Measurements from ENCODE around the gene SSBP3.

SSBP3 gene

DNA sequence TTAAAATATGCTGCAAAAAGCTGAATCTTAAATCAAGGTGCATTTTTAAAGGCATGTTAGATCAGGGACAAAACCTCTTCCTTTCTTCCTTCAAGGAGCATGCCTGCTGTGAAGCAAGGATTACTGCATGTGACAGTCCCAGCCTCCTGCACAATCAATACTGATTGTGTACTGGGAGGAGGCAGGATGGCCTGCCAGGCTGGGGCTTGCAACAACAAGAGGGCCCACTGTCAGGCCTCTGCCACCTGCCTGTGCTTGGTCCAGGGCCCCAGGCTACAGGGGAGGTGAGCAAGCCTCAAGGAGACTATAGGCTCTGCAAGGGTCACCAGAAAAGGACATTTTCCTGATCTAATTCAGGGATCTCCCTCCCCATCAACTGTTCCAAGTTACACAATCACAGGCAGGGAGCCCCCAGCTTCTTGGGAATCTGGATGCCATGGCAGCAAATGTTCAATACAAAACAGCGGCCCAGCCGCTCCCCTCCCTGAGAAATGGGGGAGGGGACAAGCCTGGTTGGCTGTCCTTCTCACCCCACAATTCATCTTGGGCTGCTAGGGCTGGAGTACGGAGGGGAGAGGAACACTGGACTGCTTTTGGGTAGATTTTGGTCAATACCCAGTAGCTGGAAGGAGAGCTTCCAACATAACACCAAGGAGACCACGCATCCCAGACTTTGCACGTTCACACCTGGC lies 76.7 kb downstream of the SSBP3 start:
- no peak for DNase-seq (ENCODE audit: low read depth in 3 of 3)

DNA sequence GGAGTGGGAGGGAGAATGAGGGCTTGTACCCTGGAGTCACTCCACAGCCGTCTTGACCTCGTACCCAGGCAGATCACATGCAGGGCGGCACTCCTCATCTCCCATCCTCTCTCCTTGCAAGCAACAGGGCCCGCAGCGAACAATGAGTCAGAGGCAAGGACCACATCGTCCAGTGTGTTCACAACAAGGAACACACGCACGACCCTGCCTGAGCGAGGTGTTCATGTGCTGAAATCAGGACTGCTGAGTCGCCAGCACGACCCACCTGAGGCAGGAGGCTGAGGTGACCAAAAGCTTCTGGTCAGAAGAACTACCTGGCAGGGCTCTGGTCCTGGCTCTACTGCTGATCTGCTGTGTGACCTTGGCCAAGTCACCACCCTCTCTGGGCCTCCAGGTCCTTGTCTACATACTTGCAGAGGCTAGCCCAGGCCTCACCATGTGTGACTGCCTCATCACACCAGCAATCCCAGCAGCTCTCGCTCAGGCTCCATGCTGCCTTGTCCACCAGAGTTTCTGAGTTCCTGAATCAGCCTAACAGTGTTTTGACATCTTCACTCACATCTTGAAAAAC lies 78.0 kb downstream of the SSBP3 start:
- no peak for DNase-seq (ENCODE audit: low read depth in 3 of 3)

- DNase-seq (ENCODE audit: low read depth in 3 of 3), result no peak
Observed at GRCh38 chr1:54327386-54328065, 78.7 kb downstream of the SSBP3 start.

GRCh38 chr1:54326543-54327385 lies 79.4 kb downstream of the SSBP3 start:
- no peak for DNase-seq (ENCODE audit: low read depth in 3 of 3)

DNA sequence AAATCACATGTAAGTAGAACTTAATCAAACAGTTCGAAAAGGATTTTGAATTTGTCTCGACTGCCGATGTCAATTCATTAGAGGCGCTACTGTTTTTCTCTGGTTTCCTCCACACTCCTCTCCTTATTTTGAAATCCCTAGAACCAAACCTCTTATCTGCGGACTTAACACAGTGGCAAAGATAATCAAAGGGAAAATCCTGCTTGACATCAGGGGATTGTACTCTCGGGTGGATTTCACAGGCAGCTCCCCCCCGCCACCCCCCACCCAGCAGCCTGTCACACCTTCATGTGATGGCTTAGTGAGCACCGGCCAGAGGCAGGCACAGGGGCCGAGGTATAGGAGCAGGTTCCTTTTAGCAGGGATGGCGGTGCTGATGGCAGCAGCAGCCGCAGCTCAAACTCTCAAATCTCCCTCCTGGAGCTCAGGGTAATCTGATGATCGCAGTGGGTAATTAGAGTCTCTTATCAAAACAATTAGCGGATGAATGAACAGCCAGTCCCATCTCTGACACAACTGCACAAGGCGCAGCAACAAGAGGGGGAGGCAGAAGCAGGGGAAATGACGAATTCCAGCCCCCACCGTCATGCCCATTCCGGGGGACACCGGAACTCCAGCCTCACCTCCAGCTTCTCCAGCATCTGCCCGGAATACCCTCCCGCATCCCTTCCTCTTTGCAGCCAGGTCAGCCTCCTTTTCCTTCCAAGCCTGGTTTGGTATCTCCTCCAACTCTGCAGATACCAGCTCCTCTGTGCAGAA lies 80.3 kb downstream of the SSBP3 start:
- no peak for DNase-seq (ENCODE audit: low read depth in 3 of 3)

DNA sequence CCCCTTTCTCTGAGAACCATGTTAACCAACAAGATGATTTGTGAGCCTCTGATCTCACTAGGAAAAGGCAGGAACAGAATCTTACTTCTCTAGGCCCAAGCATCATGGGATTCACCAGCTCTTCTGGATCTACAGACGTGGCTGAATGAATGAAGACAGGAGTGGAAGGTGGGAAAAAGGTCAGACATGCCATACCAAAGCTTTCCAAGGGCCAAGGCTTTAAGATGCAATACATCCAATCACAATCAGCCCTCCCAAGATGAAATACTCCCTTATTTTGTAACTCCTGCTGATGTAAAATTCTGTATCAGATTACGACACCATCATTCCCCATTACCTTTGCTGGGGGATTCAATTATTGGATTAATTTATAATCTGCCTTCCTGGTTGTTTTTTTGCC lies 80.9 kb downstream of the SSBP3 start:
- no peak for DNase-seq (ENCODE audit: low read depth in 3 of 3)

GRCh38 chr1:54324251-54325140 lies 81.7 kb downstream of the SSBP3 start:
- DNase-seq (ENCODE audit: low read depth in 3 of 3), result no peak

DNA sequence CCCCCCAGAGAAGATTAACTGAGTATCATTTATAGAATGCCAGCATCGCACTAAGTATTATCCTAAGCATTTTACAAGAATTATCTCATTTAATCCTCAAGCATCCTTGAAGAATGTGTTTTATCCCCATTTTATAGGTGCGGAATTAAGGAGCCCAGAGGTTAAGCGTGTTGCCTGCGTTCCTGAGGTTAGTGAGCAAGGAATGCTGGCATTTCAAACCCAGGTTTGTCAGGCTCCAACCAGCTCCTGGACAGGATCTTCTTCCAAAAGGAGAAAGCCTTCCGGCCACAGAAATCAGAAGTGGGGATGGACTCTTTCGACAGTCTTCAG lies 82.3 kb downstream of the SSBP3 start:
- no peak for DNase-seq (ENCODE audit: low read depth in 3 of 3)

- DNase-seq (ENCODE audit: low read depth in 3 of 3), result no peak
Observed at GRCh38 chr1:54323324-54323739, 82.9 kb downstream of the SSBP3 start.

DNA sequence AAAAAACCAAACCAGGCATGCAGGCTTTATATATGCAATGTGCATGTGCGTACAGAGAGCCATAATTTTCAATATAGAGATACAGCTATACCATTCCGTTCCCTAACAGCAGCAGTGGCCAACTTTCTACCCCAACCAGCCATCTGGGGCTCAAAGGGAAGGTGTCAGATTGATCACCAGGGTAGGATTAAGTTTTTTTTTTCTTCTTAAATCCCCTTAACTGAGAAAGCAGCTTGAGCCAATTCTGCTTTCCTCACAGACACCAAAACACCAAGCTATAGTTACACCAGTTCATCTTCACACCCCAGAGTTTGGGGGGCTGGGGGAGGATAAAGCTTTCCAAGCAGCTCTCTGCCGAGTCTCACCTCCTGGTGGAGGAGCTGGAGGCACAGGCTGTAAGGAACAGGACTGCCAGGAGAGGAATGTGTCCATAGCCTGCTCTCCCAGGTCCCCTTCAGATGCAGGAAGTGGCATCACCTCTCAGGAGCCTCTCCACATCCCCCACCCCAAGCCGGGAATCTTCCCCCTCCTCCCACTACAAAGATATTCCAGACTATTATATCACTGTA lies 87.9 kb downstream of the SSBP3 start:
- DNase-seq (ENCODE audit: low read depth in 3 of 3), result no peak

DNA sequence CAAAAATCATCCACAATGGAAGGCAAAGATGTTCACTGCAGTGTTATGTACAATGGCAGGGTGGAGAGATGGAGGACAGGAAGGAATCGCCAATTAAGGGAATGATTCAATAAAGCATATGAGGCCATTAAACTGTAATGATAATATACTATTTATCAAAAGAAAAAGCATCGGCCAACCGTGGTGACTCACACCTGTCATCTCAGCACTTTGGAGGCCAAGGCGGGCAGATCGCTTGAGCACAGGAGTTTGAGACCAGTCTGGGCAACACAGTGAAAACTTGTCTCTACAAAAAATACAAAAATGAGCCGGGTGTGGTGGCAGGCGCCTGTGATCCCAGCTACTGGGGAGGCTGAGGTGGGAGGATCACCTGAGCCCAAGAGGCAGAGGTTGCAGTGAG lies 89.1 kb downstream of the SSBP3 start:
- no peak for DNase-seq (ENCODE audit: low read depth in 3 of 3)

GRCh38 chr1:54315099-54315498 lies 91.1 kb downstream of the SSBP3 start:
- DNase-seq (ENCODE audit: low read depth in 3 of 3), result no peak

DNA sequence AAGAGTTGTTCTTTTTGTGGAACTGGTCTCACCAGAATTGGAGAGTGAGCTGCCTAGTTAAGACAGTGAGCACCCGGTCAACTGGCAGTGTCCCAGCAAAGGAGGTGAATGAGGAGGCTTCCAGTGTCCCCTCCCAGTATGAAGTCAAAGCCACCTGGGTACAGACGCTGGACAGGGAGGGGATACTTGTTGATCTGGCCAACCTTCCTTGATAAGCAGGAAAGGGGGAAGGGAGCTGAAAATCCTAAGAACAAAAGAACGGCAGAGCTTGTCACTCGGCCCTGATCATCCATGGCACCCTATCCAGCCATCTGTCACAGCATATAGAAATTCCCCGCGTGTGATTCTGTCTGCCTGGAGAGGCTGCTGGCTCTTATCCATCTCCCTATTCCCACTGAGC lies 91.5 kb downstream of the SSBP3 start:
- no peak for DNase-seq (ENCODE audit: low read depth in 3 of 3)

DNA sequence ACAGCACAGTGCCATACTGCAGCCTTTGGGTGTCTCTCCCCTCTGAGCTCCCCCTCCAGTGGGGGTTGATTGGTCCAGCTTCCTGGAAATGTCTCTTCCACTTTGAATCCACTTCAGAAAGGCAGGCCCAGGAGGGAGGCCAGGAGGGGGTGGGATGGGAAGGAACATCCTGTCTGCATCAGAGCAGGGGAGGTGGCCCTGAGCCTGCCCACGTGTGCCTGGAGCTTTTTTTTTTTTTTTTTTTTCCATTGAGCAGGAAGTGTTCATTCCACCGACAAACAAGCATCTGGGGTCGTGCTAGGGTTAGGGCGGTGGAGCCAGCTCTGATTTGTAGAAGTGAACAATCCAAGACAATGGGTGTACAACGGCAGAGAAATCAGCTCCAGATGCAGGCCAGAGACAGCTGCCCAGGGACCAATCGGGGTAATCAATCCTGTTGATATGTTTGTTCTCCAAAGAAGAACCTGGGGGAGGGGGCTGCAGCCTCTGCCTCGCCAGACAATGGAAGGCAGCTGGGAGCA lies 93.3 kb downstream of the SSBP3 start:
- no peak for DNase-seq (ENCODE audit: low read depth in 3 of 3)

DNA sequence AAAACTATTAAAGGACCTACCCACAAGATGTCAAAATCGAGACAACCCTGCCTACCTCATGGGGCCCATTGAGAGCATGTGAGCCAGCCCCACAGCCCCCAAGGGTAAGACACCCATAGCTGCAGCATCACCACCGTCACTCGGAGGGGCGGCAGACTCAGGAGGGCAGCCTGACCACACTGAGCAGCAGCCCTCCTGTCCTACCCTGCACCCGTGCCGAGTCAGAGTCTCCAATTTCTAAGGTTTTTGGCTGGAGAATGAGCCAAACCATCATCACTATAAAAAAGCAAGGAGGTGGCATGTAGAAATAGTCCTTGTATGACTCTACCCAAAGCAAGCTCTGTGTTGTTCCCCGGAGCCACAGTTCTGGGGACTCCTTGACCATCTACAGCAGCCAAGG lies 94.7 kb downstream of the SSBP3 start:
- DNase-seq (ENCODE audit: low read depth in 3 of 3), result no peak

DNA sequence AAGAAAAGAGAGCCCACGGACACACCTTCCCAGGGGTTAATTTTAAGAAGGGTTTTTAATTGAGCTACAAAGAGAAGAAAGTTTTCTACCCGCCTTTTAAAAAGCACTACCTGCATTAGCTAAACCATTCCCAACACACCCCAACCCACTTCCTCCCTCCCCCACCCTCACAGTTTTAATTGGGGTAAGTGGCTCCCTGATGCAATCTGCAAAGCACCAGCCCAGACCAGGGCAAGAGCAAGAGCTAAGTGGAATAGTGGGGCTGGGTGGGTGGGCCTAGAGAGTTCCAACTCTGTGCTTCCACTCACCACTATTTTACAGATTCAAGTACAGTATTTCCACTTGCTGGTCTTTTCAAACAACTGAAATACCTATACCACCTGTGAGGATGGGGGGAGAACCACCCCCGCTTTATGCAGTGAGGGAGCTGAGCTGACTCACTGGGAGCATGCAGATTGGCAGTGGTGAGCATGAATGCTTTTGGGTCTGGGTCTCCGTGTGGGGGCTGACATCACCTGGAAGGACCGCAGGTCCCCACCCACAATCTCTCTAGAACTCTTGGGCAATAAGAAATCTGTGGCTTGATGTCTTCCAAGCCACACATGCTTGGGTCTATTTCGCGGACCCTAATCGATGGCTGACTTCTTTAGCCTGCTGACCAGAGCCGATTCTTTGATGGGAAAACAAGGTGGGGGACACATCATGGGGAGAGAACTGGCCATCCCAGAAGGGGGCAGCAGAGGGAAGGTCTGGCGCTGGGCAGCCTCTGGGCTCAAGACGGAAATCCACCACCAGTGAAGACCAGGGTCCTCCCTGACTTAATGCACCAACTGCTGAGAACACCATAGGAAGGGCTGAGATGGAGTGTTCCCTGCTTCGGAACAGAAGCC lies 95.5 kb downstream of the SSBP3 start:
- no peak for DNase-seq (ENCODE audit: low read depth in 3 of 3)

- no peak for DNase-seq (ENCODE audit: low read depth in 3 of 3)
Observed at GRCh38 chr1:54309631-54310366, 96.4 kb downstream of the SSBP3 start.

- no peak for DNase-seq (ENCODE audit: low read depth in 3 of 3)
Observed at GRCh38 chr1:54307305-54307704, 98.9 kb downstream of the SSBP3 start.

Data from stimulated activated CD4-positive, alpha-beta T cell treated with anti-CD3 and anti-CD28 coated beads, TNF-alpha, amount 100 ng/mL, for 48 hours (primary cell).